H1 (cell line): ENCODE measurements around the gene UBE2I. TPM values are rescaled to one million over a fixed set of nuclear protein-coding genes. Genes with fewer than 3 reads are reported as not detected.

Experiments
- CTCF ChIA-PET: fragments of 300-600 bp; sonication (Branson Sonifier 250); formaldehyde crosslinking; loops from one replicate; lab custom pipeline; 2021; ENCODE audit not compliant: partially characterized antibody; lab: Charles Lee
- POLR2A ChIA-PET: fragments of 300-600 bp; sonication (Branson Sonifier 250); formaldehyde crosslinking; loops from one replicate; lab custom pipeline; 2021; ENCODE audit warnings: inconsistent platforms; ENCODE audit not compliant: partially characterized antibody; lab: Charles Lee
- DNase-seq, 2 experiments: peaks; one replicate each; pipeline versions ENCODE4 v3.0.0 to v3.0.0-alpha.2; 2010 to 2022; ENCODE audit warnings: low spot score in 2 of 2, low read depth in 1 of 2, mixed read lengths in 1 of 2
- FAIRE-seq: peaks from 2 replicates; lab custom pipeline; 2011; peaks lifted over from hg19 to GRCh38; lab: Jason Lieb, UNC
- H2AFZ ChIP-seq: 2 replicates; pipeline ENCODE4 v1.8.1; 2012; ENCODE audit warnings: low read length, inconsistent platforms
- H2AK5ac ChIP-seq: 2 replicates; pipeline ENCODE4 v1.6.1; 2013; ENCODE audit warnings: low read depth, low read length
- H2BK120ac ChIP-seq: replicated peaks from 2 replicates; pipeline ENCODE3; 2013; ENCODE audit warnings: low read depth, low read length, inconsistent platforms
- H2BK12ac ChIP-seq: 2 replicates; pipeline ENCODE4 v1.6.1; 2013; ENCODE audit warnings: low read depth, low read length
- H2BK15ac ChIP-seq: 2 replicates; pipeline ENCODE4 v1.6.1; 2013; ENCODE audit warnings: low read length
- H2BK20ac ChIP-seq: 2 replicates; pipeline ENCODE4 v1.6.1; 2013; ENCODE audit warnings: low read length
- H2BK5ac ChIP-seq: 2 replicates; pipeline ENCODE4 v1.6.1; 2013; ENCODE audit warnings: low read depth, low read length
- H3K14ac ChIP-seq: 2 replicates; pipeline ENCODE4 v1.6.1; 2013; ENCODE audit warnings: inconsistent platforms; ENCODE audit not compliant: insufficient read length
- H3K18ac ChIP-seq: 2 replicates; pipeline ENCODE4 v1.6.1; 2013; ENCODE audit warnings: low read length; ENCODE audit errors: extremely low read depth
- H3K23ac ChIP-seq: 2 replicates; pipeline ENCODE4 v1.6.1; 2013; ENCODE audit warnings: inconsistent platforms; ENCODE audit not compliant: insufficient read length
- H3K23me2 ChIP-seq: 2 replicates; pipeline ENCODE4 v1.6.1; 2013; ENCODE audit warnings: low read depth, low read length
- H3K27ac ChIP-seq: 2 replicates; pipeline ENCODE4 v1.6.1; 2011; ENCODE audit warnings: low read depth, low read length, inconsistent platforms
- H3K27me3 ChIP-seq, 4 experiments: replicated peaks in 1 of 4; 1 replicate in 1 of 4; 2 replicates in 3 of 4; pipeline versions ENCODE4 v1.6.1 to v1.8.1; 2011 to 2013; ENCODE audit warnings: low read length in 3 of 4, mild to moderate bottlenecking in 3 of 4, inconsistent platforms in 2 of 4, mixed read lengths in 2 of 4, moderate library complexity in 1 of 4; ENCODE audit not compliant: control insufficient read depth in 3 of 4, insufficient read depth in 3 of 4; ENCODE audit errors: extremely low read depth in 1 of 4
- H3K36me3 ChIP-seq, 4 experiments: 2 replicates each; pipeline versions ENCODE4 v1.6.1 to v1.8.1; 2011 to 2013; ENCODE audit warnings: mild to moderate bottlenecking in 4 of 4, low read length in 3 of 4, moderate library complexity in 2 of 4, control low read depth in 1 of 4, inconsistent platforms in 1 of 4; ENCODE audit not compliant: insufficient read depth in 4 of 4, control insufficient read depth in 2 of 4
- H3K4ac ChIP-seq: replicated peaks from 2 replicates; pipeline ENCODE3; 2013; ENCODE audit warnings: low read length, low read depth, mixed read lengths, inconsistent platforms; ENCODE audit not compliant: insufficient read length
- H3K4me1 ChIP-seq, 4 experiments: replicated peaks in 1 of 4; 1 replicate in 1 of 4; 2 replicates in 3 of 4; pipeline versions ENCODE4 v1.6.1 to v1.8.1; 2011 to 2013; ENCODE audit warnings: low read length in 3 of 4, inconsistent platforms in 2 of 4, mixed read lengths in 1 of 4; ENCODE audit not compliant: insufficient read depth in 4 of 4, control insufficient read depth in 3 of 4
- H3K4me2 ChIP-seq, 2 experiments: 2 replicates each; pipeline versions ENCODE4 v1.6.1 to v1.8.1; 2011 to 2013; ENCODE audit warnings: low read depth in 2 of 2, low read length in 2 of 2, control low read depth in 1 of 2, inconsistent platforms in 1 of 2, mild to moderate bottlenecking in 1 of 2; ENCODE audit not compliant: insufficient read depth in 1 of 2
- H3K4me3 ChIP-seq, 4 experiments: fragments of 200-600, 300-600 bp in 1 of 4; sonication (generic), shearing (Covaris generic), sonication (Bioruptor Twin) in 1 of 4; 2 replicates each; pipeline versions ENCODE4 v1.5.1 to v1.8.1; 2011 to 2016; ENCODE audit warnings: low read length in 4 of 4, low read depth in 3 of 4, control low read depth in 2 of 4, inconsistent platforms in 2 of 4, mild to moderate bottlenecking in 2 of 4, mixed read lengths in 1 of 4, moderate library complexity in 1 of 4; ENCODE audit not compliant: insufficient read depth in 2 of 4; ENCODE audit errors: extremely low read depth in 1 of 4
- H3K56ac ChIP-seq: replicated peaks from 2 replicates; pipeline ENCODE3; 2013; ENCODE audit warnings: low read depth, mild to moderate bottlenecking, mixed read lengths, low read length, inconsistent platforms; ENCODE audit not compliant: insufficient read length
- H3K79me1 ChIP-seq: 2 replicates; pipeline ENCODE4 v1.6.1; 2013; ENCODE audit warnings: low read depth, low read length, control low read depth
- H3K79me2 ChIP-seq, 2 experiments: 2 replicates each; pipeline versions ENCODE4 v1.6.1 to v1.8.1; 2012 to 2013; ENCODE audit warnings: low read length in 2 of 2, mild to moderate bottlenecking in 2 of 2, inconsistent platforms in 1 of 2; ENCODE audit not compliant: insufficient read depth in 2 of 2, control insufficient read depth in 1 of 2
- H3K9ac ChIP-seq, 4 experiments: replicated peaks in 1 of 4; 1 replicate in 1 of 4; 2 replicates in 3 of 4; pipeline versions ENCODE4 v1.6.1 to v1.8.1; 2011 to 2013; ENCODE audit warnings: low read depth in 3 of 4, low read length in 3 of 4, control low read depth in 2 of 4, mild to moderate bottlenecking in 2 of 4, moderate library complexity in 2 of 4, inconsistent platforms in 1 of 4; ENCODE audit errors: extremely low read depth in 1 of 4
- H3K9me3 ChIP-seq, 2 experiments: 2 replicates each; pipeline versions ENCODE4 v1.6.1 to v1.8.1; 2012 to 2013; ENCODE audit warnings: mild to moderate bottlenecking in 2 of 2, moderate library complexity in 2 of 2, control low read depth in 1 of 2, inconsistent platforms in 1 of 2, low read depth in 1 of 2, low read length in 1 of 2, mixed read lengths in 1 of 2; ENCODE audit not compliant: insufficient read depth in 2 of 2
- H4K20me1 ChIP-seq, 2 experiments: replicated peaks in 1 of 2; 2 replicates each; pipeline versions ENCODE3 to v1.8.1; 2011 to 2013; ENCODE audit warnings: inconsistent platforms in 2 of 2, low read length in 2 of 2, mild to moderate bottlenecking in 1 of 2; ENCODE audit not compliant: insufficient read depth in 2 of 2, control insufficient read depth in 1 of 2
- H4K5ac ChIP-seq: 2 replicates; pipeline ENCODE4 v1.6.1; 2013; ENCODE audit warnings: low read length, low read depth, mixed read lengths, inconsistent platforms; ENCODE audit not compliant: insufficient read length
- H4K8ac ChIP-seq: 2 replicates; pipeline ENCODE4 v1.8.0; 2013; ENCODE audit warnings: mild to moderate bottlenecking, moderate library complexity, low read length, inconsistent platforms; ENCODE audit not compliant: insufficient read depth; ENCODE audit errors: extremely low read depth
- H4K91ac ChIP-seq: replicated peaks from 2 replicates; pipeline ENCODE3; 2013; ENCODE audit warnings: low read length, mixed read lengths, inconsistent platforms; ENCODE audit not compliant: insufficient read length
- BACH1 ChIP-seq: IDR thresholded peaks from 2 replicates; pipeline ENCODE4 v1.6.1; 2012; ENCODE audit warnings: low read length, improper control_type of control experiment
- CHD1 ChIP-seq: IDR thresholded peaks from 2 replicates; pipeline ENCODE4 v1.6.1; 2012; ENCODE audit warnings: low read depth, low read length, improper control_type of control experiment
- CHD2 ChIP-seq: IDR thresholded peaks from 2 replicates; pipeline ENCODE4 v1.6.1; 2012; ENCODE audit warnings: low read length, improper control_type of control experiment
- HDAC2 ChIP-seq, 2 experiments: fragments of 300-600 bp in 1 of 2; sonication (generic) in 1 of 2; IDR thresholded peaks; 2 replicates each; pipeline ENCODE4 v1.6.1; 2011 to 2012; ENCODE audit warnings: low read depth in 2 of 2, low read length in 2 of 2, mild to moderate bottlenecking in 2 of 2, moderate library complexity in 2 of 2, borderline replicate concordance in 1 of 2, inconsistent platforms in 1 of 2
- JUND ChIP-seq: IDR thresholded peaks from 2 replicates; pipeline ENCODE4 v1.6.1; 2011; ENCODE audit warnings: mild to moderate bottlenecking, improper control_type of control experiment, low read length
- KDM5A ChIP-seq: fragments of 200-600 bp; IDR thresholded peaks from 2 replicates; pipeline ENCODE4 v1.7.1; 2012; ENCODE audit warnings: mild to moderate bottlenecking, low read length, inconsistent platforms, mixed read lengths
- MAFK ChIP-seq: IDR thresholded peaks from 2 replicates; pipeline ENCODE4 v1.6.1; 2012; ENCODE audit warnings: low read depth, mild to moderate bottlenecking, improper control_type of control experiment, low read length
- NANOG ChIP-seq: IDR thresholded peaks from 2 replicates; pipeline ENCODE4 v1.6.1; 2011; ENCODE audit warnings: low read length, low read depth, mild to moderate bottlenecking, inconsistent platforms; ENCODE audit not compliant: insufficient read depth, poor library complexity, severe bottlenecking
- POU5F1 ChIP-seq: IDR thresholded peaks from 2 replicates; pipeline ENCODE4 v1.6.1; 2011; ENCODE audit warnings: low read depth, mild to moderate bottlenecking, low read length, moderate library complexity
- RBBP5 ChIP-seq: IDR thresholded peaks from 2 replicates; pipeline ENCODE4 v1.7.1; 2012; ENCODE audit warnings: low read depth, mild to moderate bottlenecking, inconsistent platforms, low read length, moderate library complexity, borderline replicate concordance
- SIX5 ChIP-seq: IDR thresholded peaks from 2 replicates; pipeline ENCODE4 v1.6.1; 2011; ENCODE audit warnings: mild to moderate bottlenecking, low read depth, low read length
- TBP ChIP-seq: IDR thresholded peaks from 2 replicates; pipeline ENCODE4 v1.6.1; 2011; ENCODE audit warnings: low read depth, low read length, improper control_type of control experiment
- TEAD4 ChIP-seq: IDR thresholded peaks from 2 replicates; pipeline ENCODE4 v1.6.1; 2012; ENCODE audit warnings: low read depth, low read length, inconsistent platforms, mixed read lengths
- WGBS, 2 experiments: shearing (Covaris generic) in 1 of 2; methylation state at CpG; one replicate each; pipeline versions ENCODE4 v1.1.6 to v1.1.7; 2013 to 2015; ENCODE audit warnings: low lambda C conversion rate in 2 of 2, mixed read lengths in 2 of 2, inconsistent platforms in 1 of 2, low coverage in 1 of 2, missing lambda C conversion rate in 1 of 2; ENCODE audit not compliant: insufficient replicate concordance in 2 of 2, insufficient coverage in 1 of 2, insufficient read length in 1 of 2; ENCODE audit errors: extremely low coverage in 1 of 2, missing lambda C conversion rate in 1 of 2; 5-methylcytosine and 5-hydroxymethylcytosine counted together
- polyA plus RNA-seq, 7 experiments: library from polyadenylated mRNA; depleted of rRNA in 3 of 7; stranded (reverse) in 5 of 7; unstranded in 2 of 7; fragments of >200 nt in 5 of 7; fragments of 200-250 nt in 2 of 7; gene quantifications; 1 replicate in 5 of 7; 2 replicates in 1 of 7; 4 replicates in 1 of 7; pipeline versions ENCODE4 v1.2.1 to v1.2.3, GENCODE V29; 2011 to 2013; ENCODE audit warnings: missing spikeins in 2 of 7, mixed read lengths in 2 of 7
- total RNA-seq: library from RNA; stranded (reverse); fragmentation: NEBNext Ultra II Directional; extraction: Animal tissue kit (Norgen Biotek cat#: 25700); gene quantifications from 2 replicates; pipeline ENCODE4 v1.2.1, GENCODE V29; 2021

Gene UBE2I
- total and polyA plus RNA-seq, 2 of the 8 experiments (the other 6 are each of a cell fraction or from before 2014, with no cell fraction given), result 148 to 268 TPM

DNA sequence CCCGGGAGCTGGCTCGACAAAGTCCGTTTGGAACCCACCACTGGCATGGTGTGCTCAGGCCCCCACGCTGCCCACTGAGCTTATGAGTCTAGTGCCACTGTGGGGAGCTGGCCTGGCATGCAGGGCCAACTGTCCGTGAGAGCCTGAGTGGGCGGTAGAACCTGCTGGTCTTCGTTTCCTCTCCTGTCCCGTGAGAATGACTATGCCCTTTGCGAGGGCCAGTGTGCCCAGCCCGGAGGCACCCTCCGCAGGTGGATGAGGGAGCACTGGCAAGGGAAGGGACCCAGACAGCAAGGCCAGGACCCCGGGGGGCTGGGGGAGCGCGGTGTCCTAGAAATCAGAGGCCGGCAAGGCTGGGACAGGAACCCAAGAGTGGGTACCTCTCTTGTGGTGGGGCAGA lies 27.2 kb downstream of the UBE2I start:
- Histone ChIP-seq H2AK5ac (no peak overlapping the region), H3K4me3 (no peak overlapping the region), H3K79me1 (no peaks in the 10 kb centered on the region), H2BK20ac (no peak overlapping the region), H3K4me2 (no peak overlapping the region), H2BK15ac (no peak overlapping the region), H3K9me3 (no peaks in the 10 kb centered on the region), H4K5ac (no peak overlapping the region), H3K14ac (no peak overlapping the region), H2BK120ac (no peak overlapping the region), H3K36me3 (no peaks in the 10 kb centered on the region)
- WGBS, 2 experiments, result 75% methylated on average over 15 of the region's 15 CpGs; no CpG with 5 or more reads in 1 of the 2 experiments
- no peak for DNase-seq
- no peak for TF ChIP-seq RBBP5
- no peak for TF ChIP-seq KDM5A
- TF ChIP-seq TBP, result no peak
- TF ChIP-seq MAFK, result no peak
- no peak for TF ChIP-seq HDAC2 (IDR thresholded peaks at IDR 0.05; ENCODE audit: borderline replicate concordance in 1 of 2, low read depth in 2 of 2, low read length in 2 of 2)
- no peak for TF ChIP-seq CHD1
- TF ChIP-seq NANOG, result no peak
- no peak for TF ChIP-seq SIX5
- TF ChIP-seq CHD2, result no peak
- TF ChIP-seq JUND, result no peak
- TF ChIP-seq POU5F1, result no peak
- TF ChIP-seq TEAD4, result no peak
- TF ChIP-seq BACH1, result no peak
- TF ChIP-seq, all 59 proteins: peak for 0
- Histone ChIP-seq H2BK5ac (no peak overlapping the region), H3K27ac (no peak overlapping the region), H2BK12ac (no peak overlapping the region), H4K20me1 (peaks cover 7 to 21% of the 10 kb centered on the region in 2 experiments), H3K23me2 (peaks cover 13% of the 10 kb centered on the region; the same call in 1 of the 2 replicates), H3K18ac (no peak overlapping the region), H3K9ac (no peak overlapping the region), H3K23ac (no peak overlapping the region), H3K4ac (no peak overlapping the region), H2AFZ (no peak overlapping the region), H3K27me3 (peaks cover 19 to 49% (median 40%) of the 10 kb centered on the region in 4 experiments), H4K8ac (no peak overlapping the region), H3K56ac (no peak overlapping the region), H3K4me1 (peaks cover 0 to 15% (median 10%) of the 10 kb centered on the region in 4 experiments; a peak in 4 of 7 replicates), H3K79me2 (no peaks in the 10 kb centered on the region), H4K91ac (no peak overlapping the region)
- ChIA-PET CTCF (interaction anchor here (0.8 to 5.2 kb wide), 8 partner anchors 10 to 56 kb away, joined by 3 to 43 read pairs (median 4); no protein-coding TSS in a partner anchor), POLR2A (interaction anchor here (1.6 to 2.6 kb wide), 3 partner anchors 11 to 24 kb away, joined by 5 to 13 read pairs (median 6); no protein-coding TSS in a partner anchor)
- no peak for FAIRE-seq
